Upper lobe of left lung (tissue), 6 donors: ENCODE measurements around the gene TMEM132C. TPM values are rescaled to one million over a fixed set of nuclear protein-coding genes. Genes with fewer than 3 reads are reported as not detected.

Experiments
- ATAC-seq, 2 donors: fragments of 200-7000 bp; cut with Tn5 transposase; one replicate each; pipeline ENCODE4 v1.9.1; 2022; ENCODE audit warnings: mild to moderate bottlenecking in 2 of 2, moderate library complexity in 2 of 2; ENCODE audit not compliant: low FRiP score in 2 of 2
- DNase-seq, 2 donors: peaks; one replicate each; pipeline ENCODE4 v3.0.0-alpha.2; 2019 to 2020
- H3K27ac ChIP-seq, 4 donors: fragments of 200-600 bp; sonication (generic); one replicate each; pipeline ENCODE4 v1.5.1; 2016 to 2019
- H3K27me3 ChIP-seq, 4 donors: fragments of 200-600 bp; sonication (generic); one replicate each; pipeline ENCODE4 v1.5.1; 2017 to 2019
- H3K36me3 ChIP-seq, 4 donors: fragments of 200-600 bp; sonication (generic); one replicate each; pipeline ENCODE4 v1.5.1; 2016 to 2019
- H3K4me1 ChIP-seq, 4 donors: fragments of 200-600 bp; sonication (generic); one replicate each; pipeline ENCODE4 v1.5.1; 2018 to 2019
- H3K4me3 ChIP-seq, 4 donors: fragments of 200-600 bp; sonication (generic); one replicate each; pipeline ENCODE4 v1.5.1; 2017 to 2019; ENCODE audit warnings: mild to moderate bottlenecking in 2 of 4, moderate library complexity in 1 of 4
- H3K9me3 ChIP-seq, 4 donors: fragments of 200-600 bp; sonication (generic); one replicate each; pipeline ENCODE4 v1.5.1; 2018 to 2019
- CTCF ChIP-seq, 6 experiments: fragments of 450-650 bp in 4 of 6; fragments of 200-600 bp in 2 of 6; sonication (generic) in 2 of 6; IDR thresholded peaks; one replicate each; pipeline ENCODE4 v1.5.1; 2016 to 2019; ENCODE audit warnings: antibody characterized with exemption in 6 of 6
- EP300 ChIP-seq, 4 donors: sonication (generic); formaldehyde crosslinking; IDR thresholded peaks; one replicate each; pipeline ENCODE4 v1.5.1; 2017; ENCODE audit warnings: antibody characterized with exemption in 4 of 4, control low read depth in 2 of 4
- POLR2A ChIP-seq, 4 donors: fragments of 450-650 bp; IDR thresholded peaks; one replicate each; pipeline ENCODE4 v1.5.1; 2016 to 2017; ENCODE audit warnings: antibody characterized with exemption in 4 of 4, mild to moderate bottlenecking in 2 of 4
- POLR2AphosphoS5 ChIP-seq, 2 donors: sonication (generic); formaldehyde crosslinking; IDR thresholded peaks; one replicate each; pipeline ENCODE4 v1.5.1; 2017; ENCODE audit warnings: antibody characterized with exemption in 2 of 2
- WGBS, 2 donors: methylation state at CpG; one replicate each; pipeline ENCODE4 v1.1.5; 2017 to 2018; 5-methylcytosine and 5-hydroxymethylcytosine counted together
- total RNA-seq, 6 donors: library from RNA; depleted of rRNA in 4 of 6; stranded (reverse); fragments of >200 nt in 4 of 6; gene quantifications; one replicate each; pipeline versions ENCODE4 v1.1.0 to v1.2.1, GENCODE V29; 2016 to 2021
- donor health status: DM: no; HTN: no; CAD: no; lungs with moderate emphysema.
- donor health status: DM: no; HTN: yes; CAD: no; lungs with severe emphysema.

TMEM132C gene
- total RNA-seq, 6 donors from 2014 or later = under 0.01 to 2.2 (median 1.1) TPM

GRCh38 chr12:128699106-128699505 lies 432.1 kb downstream of the TMEM132C start:
- H3K4me1 ChIP-seq = no peaks in the 10 kb centered on the region
- H3K27me3 ChIP-seq = no peaks in the 10 kb centered on the region
- no peak for TF ChIP-seq POLR2A (IDR thresholded peaks at IDR 0.05)
- no peak for TF ChIP-seq POLR2AphosphoS5 (IDR thresholded peaks at IDR 0.05)
- no peak for TF ChIP-seq EP300 (IDR thresholded peaks at IDR 0.05)
- no peak for TF ChIP-seq CTCF (IDR thresholded peaks at IDR 0.05)
- DNase-seq (no peak), ATAC-seq (no peak)
- H3K9me3 ChIP-seq = no peaks in the 10 kb centered on the region
- 84% methylated on average over 4 of the region's 4 CpGs; no CpG with 5 or more reads in 1 of the 2 donors for WGBS, 2 donors
- H3K4me3 ChIP-seq = no peak overlapping the region
- no peaks in the 10 kb centered on the region for H3K36me3 ChIP-seq
- no peak overlapping the region for H3K27ac ChIP-seq

- ATAC-seq = no peak
- 64% methylated on average over 5 of the region's 5 CpGs for WGBS, 2 donors
- H3K9me3 ChIP-seq = no peaks in the 10 kb centered on the region
- no peaks in the 10 kb centered on the region for H3K4me1 ChIP-seq
- H3K27me3 ChIP-seq = no peaks in the 10 kb centered on the region
- no peaks in the 10 kb centered on the region for H3K36me3 ChIP-seq
- H3K27ac ChIP-seq = no peak overlapping the region
- TF ChIP-seq CTCF (IDR thresholded peaks at IDR 0.05) (no peak), POLR2AphosphoS5 (IDR thresholded peaks at IDR 0.05) (no peak), EP300 (IDR thresholded peaks at IDR 0.05) (no peak), POLR2A (IDR thresholded peaks at IDR 0.05) (no peak)
- H3K4me3 ChIP-seq = no peak overlapping the region
- DNase-seq = no peak
Measured at GRCh38 chr12:128702371-128702770, 435.4 kb downstream of the TMEM132C start.

- no peaks in the 10 kb centered on the region for H3K9me3 ChIP-seq
- H3K36me3 ChIP-seq = no peaks in the 10 kb centered on the region
- ATAC-seq = peak in 1 of 2 donors; percentile 23
- no peak overlapping the region for H3K27ac ChIP-seq
- 91 to 94% methylated on average over 25 to 26 of the region's 26 CpGs for WGBS, 2 donors
- H3K4me3 ChIP-seq = no peak overlapping the region
- no peaks in the 10 kb centered on the region for H3K4me1 ChIP-seq
- peak in 1 of 2 donors; percentile 53 for DNase-seq
- H3K27me3 ChIP-seq = no peaks in the 10 kb centered on the region
- TF ChIP-seq CTCF (IDR thresholded peaks at IDR 0.05) = no peak
Measured at GRCh38 chr12:128705140-128705539, 438.2 kb downstream of the TMEM132C start.

- no peak for ATAC-seq
- 75 to 83% methylated on average over 8 of the region's 8 CpGs for WGBS, 2 donors
- DNase-seq = no peak
- no peaks in the 10 kb centered on the region for H3K27me3 ChIP-seq
- no peak overlapping the region for H3K27ac ChIP-seq
- no peaks in the 10 kb centered on the region for H3K4me1 ChIP-seq
- TF ChIP-seq POLR2A (IDR thresholded peaks at IDR 0.05) (no peak), EP300 (IDR thresholded peaks at IDR 0.05) (no peak), CTCF (IDR thresholded peaks at IDR 0.05) (no peak), POLR2AphosphoS5 (IDR thresholded peaks at IDR 0.05) (no peak)
- no peak overlapping the region for H3K4me3 ChIP-seq
- no peaks in the 10 kb centered on the region for H3K9me3 ChIP-seq
- H3K36me3 ChIP-seq = no peaks in the 10 kb centered on the region
Measured at GRCh38 chr12:128707488-128707887, 440.5 kb downstream of the TMEM132C start.

GRCh38 chr12:128708789-128709188 lies 441.8 kb downstream of the TMEM132C start:
- ATAC-seq = no peak
- no peaks in the 10 kb centered on the region for H3K4me1 ChIP-seq
- no peak for DNase-seq
- 78 to 83% methylated on average over 6 of the region's 6 CpGs for WGBS, 2 donors
- no peak overlapping the region for H3K27ac ChIP-seq
- H3K4me3 ChIP-seq = no peak overlapping the region
- no peaks in the 10 kb centered on the region for H3K36me3 ChIP-seq
- H3K27me3 ChIP-seq = no peaks in the 10 kb centered on the region
- no peaks in the 10 kb centered on the region for H3K9me3 ChIP-seq
- TF ChIP-seq POLR2AphosphoS5 (IDR thresholded peaks at IDR 0.05) = no peak
- no peak for TF ChIP-seq CTCF (IDR thresholded peaks at IDR 0.05)
- no peak for TF ChIP-seq POLR2A (IDR thresholded peaks at IDR 0.05)
- TF ChIP-seq EP300 (IDR thresholded peaks at IDR 0.05) = no peak
